Natural killer cell treated with Interleukin-12 subunit alpha and Interleukin-12 subunit beta and Interleukin-15 and Interleukin-18, amount 100 ng/mL, for 72 hours (primary cell): Measurements from ENCODE around the gene RAD54L. TPM values are rescaled to one million over a fixed set of nuclear protein-coding genes. Genes with fewer than 3 reads are reported as not detected.

ENCODE experiments used
- ATAC-seq, 2 donors: fragments of 150-1000 bp; cut with Tn5 transposase in 1 of 2; sonication (Bioruptor Pico), chemical (Tn5 transposase) in 1 of 2; 2 replicates each; pipeline ENCODE4 v1.10.0; 2021
- DNase-seq: peaks from one replicate; pipeline ENCODE4 v3.0.0; 2022; ENCODE audit warnings: low spot score
- H3K27ac Mint-ChIP-seq, 2 donors: 1 replicate in 1 of 2; 2 replicates in 1 of 2; pipeline ENCODE4 v1.8.0; 2022; ENCODE audit warnings: mixed read lengths in 2 of 2, mild to moderate bottlenecking in 1 of 2, moderate library complexity in 1 of 2
- H3K27me3 Mint-ChIP-seq, 2 donors: 1 replicate in 1 of 2; 2 replicates in 1 of 2; pipeline ENCODE4 v1.8.0; 2022; ENCODE audit warnings: mixed read lengths in 2 of 2
- H3K36me3 Mint-ChIP-seq: one replicate; pipeline ENCODE4 v1.8.0; 2022; ENCODE audit warnings: mixed read lengths
- H3K4me1 Mint-ChIP-seq, 2 donors: 1 replicate in 1 of 2; 2 replicates in 1 of 2; pipeline ENCODE4 v1.8.0; 2022; ENCODE audit warnings: low read depth in 2 of 2, mixed read lengths in 2 of 2, mild to moderate bottlenecking in 1 of 2
- H3K4me3 Mint-ChIP-seq: one replicate; pipeline ENCODE4 v1.8.0; 2022; ENCODE audit warnings: mixed read lengths
- H3K9me3 Mint-ChIP-seq: 2 replicates; pipeline ENCODE4 v1.8.0; 2022; ENCODE audit warnings: mixed read lengths
- total RNA-seq, 2 donors: library from RNA; stranded (reverse); gene quantifications; one replicate each; pipeline ENCODE4 v1.2.3, GENCODE V29; 2022

The RAD54L gene
- total RNA-seq, 2 donors from 2014 or later, result 23.3 to 87.5 TPM

DNA sequence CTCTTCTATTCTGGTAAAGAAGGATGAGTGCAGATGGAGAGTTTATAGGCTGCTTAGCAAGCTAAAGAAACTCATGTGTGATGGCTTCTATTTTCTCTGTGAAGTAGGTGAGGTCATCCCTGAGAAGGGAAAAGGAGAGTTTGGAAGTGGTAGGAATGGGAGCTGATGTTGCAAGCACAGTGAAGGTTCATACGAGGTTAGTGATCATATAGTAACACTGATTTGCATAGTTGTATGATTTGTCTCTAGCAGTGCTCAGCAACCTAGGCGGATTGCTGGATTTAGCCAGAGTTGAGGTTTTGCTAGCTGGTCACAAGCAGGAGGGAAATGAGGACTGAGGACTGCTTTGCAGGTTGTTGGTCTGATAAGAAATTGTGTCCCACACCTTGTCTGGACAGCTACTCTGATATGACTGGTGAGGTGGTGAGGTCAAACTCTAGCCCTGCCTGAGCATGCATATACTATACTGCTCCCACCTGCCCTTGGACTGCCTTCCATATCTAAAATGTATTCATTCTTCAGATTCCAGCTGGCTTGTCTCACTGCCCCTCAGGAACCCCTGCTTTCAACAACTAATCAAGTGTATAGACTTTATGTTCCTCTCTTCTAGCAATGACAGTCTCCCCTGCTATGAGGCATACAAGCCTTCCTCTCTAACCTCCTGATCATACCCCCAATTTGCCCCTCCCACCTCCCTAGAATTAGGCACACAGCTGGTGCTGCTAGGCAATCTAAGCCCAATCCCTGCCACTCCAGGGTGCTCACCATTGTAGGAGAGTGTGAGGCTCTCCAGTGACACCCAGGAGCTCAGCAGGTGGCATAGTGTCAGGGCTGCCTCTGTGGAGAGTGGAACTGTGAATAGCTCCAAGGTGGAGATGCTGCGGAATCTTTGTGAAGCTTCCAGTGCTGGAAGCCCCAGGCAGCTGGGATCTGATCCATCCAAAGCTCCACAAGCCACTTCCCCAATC, 37.3 kb downstream of the RAD54L start:
- H3K4me3 Mint-ChIP-seq, result no peak overlapping the region
- H3K36me3 Mint-ChIP-seq, result peaks cover 21% of the 10 kb centered on the region
- no peaks in the 10 kb centered on the region for H3K27me3 Mint-ChIP-seq
- H3K9me3 Mint-ChIP-seq, result no peaks in the 10 kb centered on the region
- no peak overlapping the region for H3K27ac Mint-ChIP-seq
- ATAC-seq, result peak in 1 of 2 donors; percentile 51
- peaks cover 7% of the 10 kb centered on the region in 2 donors for H3K4me1 Mint-ChIP-seq
- DNase-seq, result no peak

DNA sequence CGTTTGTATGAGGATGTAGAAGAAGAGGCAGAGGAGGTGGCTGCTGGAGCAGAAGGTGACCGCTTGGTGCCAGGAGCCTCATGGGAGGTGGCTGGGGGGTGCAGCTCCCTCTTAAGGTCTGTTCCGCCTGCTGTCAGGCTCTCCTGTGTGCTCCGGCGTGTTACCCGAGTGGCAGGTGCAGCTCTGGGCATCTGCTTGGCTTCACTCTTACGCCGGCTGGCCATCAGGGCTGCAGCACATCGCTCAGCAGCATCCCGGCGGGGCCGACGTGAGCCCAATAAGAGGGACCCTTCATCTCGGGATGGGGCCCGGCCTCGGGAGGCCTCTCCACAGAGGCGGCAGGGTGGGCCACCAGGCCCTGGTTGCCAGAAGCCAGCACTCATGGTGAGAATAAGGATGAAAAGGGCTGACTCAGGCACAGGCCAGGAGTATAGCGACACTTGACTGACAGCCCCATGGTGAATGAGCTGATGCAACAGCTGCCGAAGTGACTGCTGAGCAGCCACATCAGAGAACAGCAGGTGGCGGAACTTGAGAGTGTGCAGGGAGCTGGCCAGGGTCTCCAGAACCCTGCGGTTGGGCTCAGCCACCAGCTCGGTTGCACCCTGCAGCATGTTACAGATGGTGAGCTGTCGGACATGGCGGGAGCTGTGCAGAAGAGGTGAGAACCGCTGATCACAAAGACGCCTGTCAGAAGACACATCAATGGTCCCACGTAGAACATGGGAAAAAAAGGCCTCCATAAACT, 38.3 kb downstream of the RAD54L start:
- Mint-ChIP-seq H3K27me3 (no peaks in the 10 kb centered on the region), H3K27ac (peak overlapping the region in 1 of 2 donors; percentile 12), H3K4me1 (peaks cover 7% of the 10 kb centered on the region in 2 donors), H3K9me3 (no peaks in the 10 kb centered on the region), H3K4me3 (no peak overlapping the region), H3K36me3 (peaks cover 21% of the 10 kb centered on the region)
- DNase-seq (no peak), ATAC-seq (peak; percentile 32 to 51)

DNA sequence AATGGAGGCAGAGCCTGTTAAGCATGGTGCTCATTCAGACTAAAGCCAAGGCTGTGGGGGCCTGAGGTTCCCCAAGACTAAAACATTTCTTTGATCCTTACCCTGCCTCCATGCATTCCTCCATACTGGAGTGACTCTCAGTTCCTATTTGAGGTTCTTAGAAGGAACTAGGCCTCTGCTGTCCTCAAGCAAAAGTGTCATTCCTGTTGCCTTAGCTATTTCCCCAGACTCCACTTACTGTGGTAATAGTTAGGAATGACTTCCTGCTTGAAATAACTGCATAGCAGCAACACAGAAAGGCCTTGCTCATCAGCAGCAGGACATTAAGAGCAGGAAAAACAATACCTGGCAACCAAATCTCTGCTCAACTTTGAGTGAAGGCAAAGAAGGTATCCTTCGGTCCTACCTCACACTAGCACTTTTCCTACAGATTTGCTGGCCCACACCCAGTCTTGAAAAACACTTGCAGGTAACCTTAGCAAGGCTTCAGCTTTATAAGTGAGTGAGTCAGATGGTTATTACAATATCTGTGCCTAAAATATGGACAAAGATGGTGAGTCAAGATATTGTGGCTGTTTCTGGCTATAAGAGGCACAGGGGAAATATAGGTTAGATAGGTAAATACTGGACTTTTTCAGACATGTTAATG, 41.0 kb downstream of the RAD54L start:
- Mint-ChIP-seq H3K36me3 (peaks cover 17% of the 10 kb centered on the region), H3K4me1 (peaks cover 7% of the 10 kb centered on the region in 2 donors), H3K4me3 (no peak overlapping the region), H3K9me3 (no peaks in the 10 kb centered on the region), H3K27me3 (no peaks in the 10 kb centered on the region), H3K27ac (peak overlapping the region in 1 of 2 donors; percentile 12)
- DNase-seq (no peak), ATAC-seq (no peak)

DNA sequence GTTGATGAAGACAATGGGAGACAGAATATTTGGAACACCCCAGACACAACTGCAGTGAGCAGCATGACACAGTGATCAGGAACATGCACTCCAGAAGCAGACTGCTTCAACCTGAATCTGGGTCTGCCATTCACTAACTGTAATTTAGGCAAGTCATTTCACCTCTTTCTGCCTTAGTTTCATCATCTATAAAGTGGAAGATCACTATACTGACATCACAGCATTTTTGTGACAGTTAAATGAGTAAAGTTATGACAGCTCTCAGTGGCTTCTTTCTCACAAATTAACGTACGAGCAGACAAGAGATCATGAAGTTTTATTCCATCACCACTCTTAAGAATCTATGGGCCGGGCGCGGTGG, 41.6 kb downstream of the RAD54L start:
- Mint-ChIP-seq H3K4me1 (peaks cover 7% of the 10 kb centered on the region in 2 donors), H3K36me3 (peaks cover 12% of the 10 kb centered on the region), H3K27me3 (no peaks in the 10 kb centered on the region), H3K4me3 (no peak overlapping the region), H3K27ac (no peak overlapping the region), H3K9me3 (no peaks in the 10 kb centered on the region)
- ATAC-seq (no peak), DNase-seq (no peak)

DNA sequence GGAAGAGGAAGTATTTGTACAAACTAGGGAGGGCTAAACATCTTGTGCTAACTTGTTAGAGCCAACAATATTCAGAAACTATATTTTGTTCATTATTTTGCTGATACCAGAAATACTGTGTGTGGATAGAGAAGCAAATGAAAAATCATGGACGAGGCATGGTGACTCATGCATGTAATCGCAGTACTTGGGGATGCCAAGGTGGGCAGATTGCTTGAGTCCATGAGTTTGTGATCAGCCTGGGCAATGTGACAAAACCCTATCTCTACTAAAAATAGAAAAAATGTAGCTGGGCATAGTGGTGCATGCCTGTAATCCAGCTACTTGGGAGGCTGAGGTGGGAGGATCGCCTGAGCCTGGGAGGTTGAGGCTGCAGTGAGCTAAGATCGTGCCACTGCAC, 42.4 kb downstream of the RAD54L start:
- no peak for ATAC-seq
- H3K4me3 Mint-ChIP-seq, result no peak overlapping the region
- peaks cover 7% of the 10 kb centered on the region in 2 donors for H3K4me1 Mint-ChIP-seq
- peaks cover 5% of the 10 kb centered on the region for H3K36me3 Mint-ChIP-seq
- no peaks in the 10 kb centered on the region for H3K9me3 Mint-ChIP-seq
- DNase-seq, result no peak
- H3K27ac Mint-ChIP-seq, result no peak overlapping the region
- H3K27me3 Mint-ChIP-seq, result no peaks in the 10 kb centered on the region

DNA sequence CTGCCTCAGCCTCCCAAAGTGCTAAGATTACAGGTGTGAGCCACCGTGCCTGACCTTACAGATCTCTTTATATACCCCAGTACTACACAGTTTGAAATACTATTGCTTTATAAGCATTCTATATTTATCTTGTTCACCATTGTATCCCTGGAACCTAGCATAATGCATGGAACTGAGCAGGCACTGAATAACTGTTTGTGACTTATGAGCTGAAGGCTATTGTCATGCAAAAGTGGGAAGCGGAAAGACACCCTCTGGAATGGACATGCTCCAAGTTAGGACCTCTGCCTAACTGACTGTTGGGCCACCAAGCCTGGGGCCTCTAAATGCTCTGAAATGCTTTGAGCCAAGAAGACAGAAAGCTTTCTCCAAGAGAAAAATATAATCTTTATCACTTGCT, 47.7 kb downstream of the RAD54L start:
- Mint-ChIP-seq H3K9me3 (no peaks in the 10 kb centered on the region), H3K27me3 (no peaks in the 10 kb centered on the region), H3K4me1 (peaks cover 8 to 9% of the 10 kb centered on the region in 2 donors), H3K4me3 (no peak overlapping the region), H3K27ac (no peak overlapping the region), H3K36me3 (peaks cover 15% of the 10 kb centered on the region)
- ATAC-seq, result no peak
- no peak for DNase-seq

DNA sequence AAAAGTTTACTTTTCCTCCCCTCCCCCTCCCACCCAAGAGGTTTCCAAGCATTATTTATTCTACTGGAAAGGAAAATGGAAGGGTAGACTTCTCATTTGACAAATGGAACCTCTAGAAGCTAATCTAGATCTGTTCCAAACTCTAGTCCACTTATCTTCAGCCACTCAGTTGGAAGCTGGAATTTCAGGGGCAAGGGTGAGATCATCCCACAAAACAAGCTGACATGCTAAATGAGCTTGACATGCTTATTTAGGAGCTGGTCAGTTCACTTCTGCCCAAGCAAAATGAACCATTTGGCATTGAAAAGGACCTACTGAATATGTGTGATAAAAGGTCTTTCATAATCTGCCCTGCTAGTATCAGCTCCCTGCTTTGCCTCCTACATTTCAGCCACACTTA, 50.8 kb downstream of the RAD54L start:
- no peaks in the 10 kb centered on the region for H3K9me3 Mint-ChIP-seq

DNA sequence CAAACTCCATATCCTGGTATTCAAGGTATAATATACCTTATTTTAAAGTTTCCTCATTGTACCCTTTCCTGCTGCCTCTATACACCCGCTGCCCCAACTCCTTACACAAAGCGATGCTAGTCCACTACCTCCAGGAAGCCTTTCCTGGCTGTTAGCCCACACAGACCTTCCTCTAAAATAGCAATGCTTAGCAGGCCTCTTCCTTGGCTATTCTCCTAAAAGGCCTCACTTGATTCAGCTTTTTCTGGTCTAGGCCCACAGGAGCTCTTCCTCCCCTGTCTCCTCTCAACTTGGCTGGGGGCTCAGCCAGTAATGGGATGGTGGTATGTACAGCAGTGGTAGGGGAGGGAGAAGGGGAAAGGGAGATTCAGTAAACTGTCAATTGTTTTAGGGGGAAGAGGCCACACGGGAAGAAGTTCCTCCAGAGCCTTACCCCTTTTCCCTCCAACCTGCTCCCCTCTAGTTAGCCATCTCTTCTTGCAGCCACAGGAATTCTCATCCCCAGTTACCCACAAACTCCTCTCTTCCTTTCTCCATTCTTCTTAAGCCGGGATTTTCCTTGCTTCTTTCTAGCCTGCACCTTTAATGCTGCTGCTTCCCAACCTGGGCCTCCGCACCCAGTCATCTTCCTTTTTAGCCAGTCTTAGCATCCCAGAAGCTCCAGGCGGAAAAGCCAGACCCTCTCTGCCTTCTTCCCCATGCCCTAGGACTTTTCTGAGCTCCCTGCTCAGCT, 53.3 kb downstream of the RAD54L start:
- ATAC-seq (no peak), DNase-seq (no peak)
- H3K9me3 Mint-ChIP-seq, result no peaks in the 10 kb centered on the region
- H3K27ac Mint-ChIP-seq, result peak overlapping the region; percentile 95 to 98
- peaks cover 27 to 30% of the 10 kb centered on the region in 2 donors for H3K4me1 Mint-ChIP-seq
- H3K36me3 Mint-ChIP-seq, result peaks cover 21% of the 10 kb centered on the region
- no peaks in the 10 kb centered on the region for H3K27me3 Mint-ChIP-seq
- H3K4me3 Mint-ChIP-seq, result peak overlapping the region; percentile 99

More for the DNA sequence above, 50.8 kb downstream of the RAD54L start:
- no peaks in the 10 kb centered on the region for H3K27me3 Mint-ChIP-seq
- no peak overlapping the region for H3K27ac Mint-ChIP-seq
- ATAC-seq (no peak), DNase-seq (no peak)
- H3K4me3 Mint-ChIP-seq, result no peak overlapping the region
- peaks cover 15% of the 10 kb centered on the region for H3K36me3 Mint-ChIP-seq
- peaks cover 22% of the 10 kb centered on the region in 2 donors for H3K4me1 Mint-ChIP-seq

DNA sequence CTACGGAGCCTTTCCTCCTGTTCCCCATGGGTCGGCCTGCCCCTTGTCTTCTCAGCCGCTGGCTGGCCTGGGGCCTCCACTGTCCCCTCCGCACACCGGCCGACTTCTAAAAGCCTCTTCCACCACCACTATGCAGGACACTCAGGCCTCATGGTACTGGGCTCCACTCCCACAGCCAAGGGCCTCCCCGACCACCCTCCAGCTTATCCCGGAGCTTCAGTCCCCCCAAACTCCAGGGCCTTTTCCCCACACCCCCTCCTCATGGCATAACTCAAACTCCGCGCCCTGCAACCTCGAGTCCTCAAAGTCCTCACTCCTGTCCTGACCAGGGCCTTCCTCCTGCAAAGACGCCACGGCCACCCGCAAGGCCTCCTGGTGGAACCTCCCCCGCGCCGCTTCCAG, 53.8 kb downstream of the RAD54L start:
- peaks cover 27 to 30% of the 10 kb centered on the region in 2 donors for H3K4me1 Mint-ChIP-seq
- H3K4me3 Mint-ChIP-seq, result peak overlapping the region; percentile 99
- no peaks in the 10 kb centered on the region for H3K27me3 Mint-ChIP-seq
- ATAC-seq (no peak), DNase-seq (no peak)
- H3K9me3 Mint-ChIP-seq, result no peaks in the 10 kb centered on the region
- H3K36me3 Mint-ChIP-seq, result peaks cover 21% of the 10 kb centered on the region
- peak overlapping the region; percentile 95 to 98 for H3K27ac Mint-ChIP-seq

DNA sequence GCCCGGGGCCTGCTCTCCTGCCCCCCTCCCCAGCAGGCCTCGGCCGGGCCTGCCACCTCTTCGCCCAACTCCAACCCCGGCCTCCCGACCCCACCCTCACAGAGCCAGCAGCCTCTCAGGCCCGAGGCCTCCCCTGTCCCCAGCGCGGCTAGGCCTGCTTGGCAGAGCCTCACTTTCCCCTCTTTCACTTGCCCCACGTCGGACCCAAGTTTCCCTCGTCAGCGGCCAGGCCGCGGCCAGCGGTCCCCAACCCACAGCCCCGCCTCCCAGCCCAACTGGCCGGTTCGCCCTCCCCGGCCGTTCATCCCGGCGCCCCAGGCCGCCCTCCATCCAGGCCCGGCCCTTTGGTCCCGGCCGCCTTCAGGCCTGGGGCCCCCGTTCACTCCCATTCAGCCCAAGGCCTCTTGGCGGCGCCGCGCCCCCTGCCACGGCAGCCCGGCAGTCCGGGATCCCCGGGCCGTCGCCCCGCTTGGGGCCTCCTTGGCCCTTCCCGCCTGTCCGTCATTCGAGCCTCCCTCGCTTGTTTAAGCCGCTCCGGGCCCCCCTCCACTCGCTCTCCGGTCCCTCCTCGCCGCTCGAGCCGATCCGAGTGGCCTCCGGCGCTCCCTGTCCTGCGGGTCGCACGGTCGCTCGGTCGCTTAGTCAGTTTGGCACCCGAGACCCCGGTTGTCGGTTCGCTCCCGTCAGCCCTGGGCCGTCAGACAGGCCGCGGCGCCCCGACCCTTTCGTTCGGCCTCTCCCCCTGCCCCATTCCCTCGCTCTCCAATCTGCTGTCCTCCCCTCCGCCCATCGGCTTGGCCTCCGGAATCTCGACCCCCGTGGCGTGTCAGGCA, 54.5 kb downstream of the RAD54L start:
- peak; percentile 70 for DNase-seq
- Mint-ChIP-seq H3K4me3 (peak overlapping the region; percentile 99), H3K9me3 (no peaks in the 10 kb centered on the region), H3K4me1 (peaks cover 27 to 30% of the 10 kb centered on the region in 2 donors), H3K36me3 (peaks cover 17% of the 10 kb centered on the region), H3K27me3 (no peaks in the 10 kb centered on the region), H3K27ac (peak overlapping the region; percentile 95 to 98)
- peak; percentile 45 to 52 for ATAC-seq

DNA sequence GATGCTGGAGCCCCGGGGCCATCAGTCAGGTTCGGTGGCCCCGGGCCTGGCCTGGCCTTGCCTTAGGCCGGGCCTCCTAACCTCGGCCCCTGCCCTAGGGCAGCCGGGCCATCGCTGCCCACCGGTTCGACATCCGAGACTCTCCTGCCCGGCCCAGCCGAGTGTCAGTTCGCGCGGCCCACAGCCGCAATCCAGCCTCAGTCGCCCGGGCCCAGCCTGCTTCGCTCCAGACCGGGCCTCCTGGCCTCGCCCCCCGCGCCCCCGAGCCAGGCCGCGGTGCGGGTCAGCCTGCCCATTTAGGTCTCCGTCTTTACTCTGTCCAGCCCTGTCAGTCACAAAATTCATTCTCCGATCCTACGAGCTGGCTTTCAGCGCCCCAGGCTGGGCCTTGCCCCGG, 55.1 kb downstream of the RAD54L start:
- peak; percentile 15 to 36 for ATAC-seq
- Mint-ChIP-seq H3K9me3 (no peaks in the 10 kb centered on the region), H3K4me3 (peak overlapping the region; percentile 99), H3K4me1 (peaks cover 33% of the 10 kb centered on the region in 2 donors), H3K36me3 (peaks cover 11% of the 10 kb centered on the region), H3K27ac (peak overlapping the region; percentile 95 to 98), H3K27me3 (no peaks in the 10 kb centered on the region)
- peak; percentile 64 for DNase-seq

DNA sequence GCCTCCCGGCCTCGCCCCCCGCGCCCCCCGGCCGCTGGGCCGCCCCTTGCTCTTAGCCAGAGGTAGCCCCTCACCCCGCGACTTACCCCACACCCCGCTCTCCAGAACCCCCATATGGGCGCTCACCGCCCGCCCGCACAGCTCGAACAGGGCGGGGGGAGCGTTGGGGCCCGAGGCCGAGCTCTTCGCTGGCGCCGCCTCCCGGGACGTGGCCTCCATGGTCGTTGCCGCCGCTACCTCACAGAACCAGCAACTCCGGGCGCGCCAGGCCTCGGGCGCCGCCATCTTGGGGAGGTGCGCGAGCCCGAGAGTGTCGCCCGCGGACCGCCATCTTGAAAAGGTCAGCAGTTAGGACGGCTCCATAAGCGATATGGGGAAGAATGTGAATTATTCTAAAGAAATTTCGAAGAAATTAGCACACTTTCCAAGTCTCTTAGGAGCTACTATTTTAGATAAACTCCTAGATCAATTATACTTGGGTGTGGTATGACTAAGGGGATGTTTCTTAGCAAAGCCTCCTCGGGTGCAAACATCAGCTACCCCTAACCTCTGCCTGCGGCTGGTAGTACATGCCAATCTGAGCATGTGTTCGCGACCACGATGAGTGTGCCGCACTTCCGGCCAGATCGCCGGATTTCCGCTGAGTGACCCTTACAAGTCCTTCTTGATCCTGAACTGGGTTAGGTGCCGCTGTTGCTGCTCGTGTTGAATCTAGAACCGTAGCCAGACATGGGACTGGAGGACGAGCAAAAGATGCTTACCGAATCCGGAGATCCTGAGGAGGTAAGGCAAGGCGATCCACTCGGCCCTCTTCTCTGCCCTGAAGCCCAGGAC, 55.7 kb downstream of the RAD54L start, which contains the start of the genes LRRC41 and UQCRH:
Gene LRRC41 (minus strand): TSS at position 579 of the 834 bp plus-strand sequence. CDS start 294 bp downstream, at position 285.
Gene UQCRH (plus strand): TSS at position 661 of the 834 bp plus-strand sequence. CDS start 69 bp downstream, at position 730.
- peaks cover 6% of the 10 kb centered on the region for H3K36me3 Mint-ChIP-seq
- peak; percentile 89 to 94 for ATAC-seq

More for the DNA sequence above, 55.7 kb downstream of the RAD54L start, which contains the start of the genes LRRC41 and UQCRH:
- no peaks in the 10 kb centered on the region for H3K27me3 Mint-ChIP-seq
- peak within 1 kb of the TSS; percentile 95 to 98 for H3K27ac Mint-ChIP-seq
- H3K4me1 Mint-ChIP-seq, result peaks cover 37 to 39% of the 10 kb centered on the region in 2 donors
- peak; percentile 96 for DNase-seq
- peak within 1 kb of the TSS; percentile 99 for H3K4me3 Mint-ChIP-seq
- no peaks in the 10 kb centered on the region for H3K9me3 Mint-ChIP-seq
